ENCODE data around the gene GUCY1B1.

- TF ChIP-seq YY1 (IDR thresholded peaks at IDR 0.05; ENCODE audit: insufficient read depth, insufficient read length) (no peak), SUZ12 (IDR thresholded peaks at IDR 0.05; ENCODE audit: extremely low read depth, insufficient read depth, insufficient read length) (no peak)
Observed at GRCh38 chr4:155785828-155786227, 27.0 kb downstream of the GUCY1B1 start.
